Medulla oblongata (tissue), 1 donor: Measurements from ENCODE around the gene C11orf98.
A peak's percentile ranks its signal among the peaks of the same experiment; 100 is the strongest.
"Not testable (repeated sequence)": the region's sequence is repeated elsewhere in the genome, so short reads cannot be mapped to it uniquely, and the experiment has no call there.

ENCODE experiments used
- DNase-seq: peaks from one replicate; pipeline ENCODE4 v3.0.0-alpha.2; 2015; ENCODE audit errors: extremely low spot score

Gene C11orf98

DNA sequence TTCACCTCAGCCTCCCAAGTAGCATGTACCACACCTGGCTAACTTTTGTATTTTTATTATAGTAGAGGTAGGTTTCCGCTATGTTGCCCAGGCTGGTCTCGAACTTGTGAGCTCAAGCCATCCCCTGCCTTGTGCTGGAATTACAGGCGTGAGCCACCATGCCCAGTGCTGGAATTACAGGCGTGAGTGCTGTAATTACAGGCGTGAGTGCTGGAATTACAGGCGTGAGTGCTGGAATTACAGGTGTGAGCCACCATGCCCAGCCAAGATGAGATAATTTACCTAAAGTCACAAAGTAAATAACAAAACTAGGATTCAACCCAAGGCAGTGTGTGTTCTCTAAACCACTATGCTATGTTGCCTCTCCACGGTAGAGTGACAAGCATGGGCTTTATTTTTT is 17.5 kb upstream of the C11orf98 start:
- no peak for DNase-seq

DNA sequence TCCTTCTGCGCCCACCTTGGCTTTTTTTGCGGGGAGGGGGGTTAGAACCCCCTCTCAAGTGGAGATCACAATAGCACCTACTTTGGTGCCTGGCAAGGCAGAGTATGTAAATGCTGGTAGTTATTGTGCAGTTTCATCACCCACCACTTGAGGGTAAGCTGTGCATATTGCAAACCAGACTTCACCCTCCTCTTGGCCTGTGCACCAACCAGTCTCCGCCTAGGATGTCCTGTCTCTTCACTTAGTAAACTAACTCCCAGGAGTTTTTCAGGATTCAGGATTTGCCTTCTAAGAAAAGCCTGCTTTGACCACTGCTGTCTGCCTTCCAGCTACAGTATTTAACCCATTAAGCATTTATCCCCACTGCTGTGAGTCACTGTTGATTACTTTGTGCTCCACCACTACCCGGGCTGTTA is 15.8 kb upstream of the C11orf98 start:
- no peak for DNase-seq

DNA sequence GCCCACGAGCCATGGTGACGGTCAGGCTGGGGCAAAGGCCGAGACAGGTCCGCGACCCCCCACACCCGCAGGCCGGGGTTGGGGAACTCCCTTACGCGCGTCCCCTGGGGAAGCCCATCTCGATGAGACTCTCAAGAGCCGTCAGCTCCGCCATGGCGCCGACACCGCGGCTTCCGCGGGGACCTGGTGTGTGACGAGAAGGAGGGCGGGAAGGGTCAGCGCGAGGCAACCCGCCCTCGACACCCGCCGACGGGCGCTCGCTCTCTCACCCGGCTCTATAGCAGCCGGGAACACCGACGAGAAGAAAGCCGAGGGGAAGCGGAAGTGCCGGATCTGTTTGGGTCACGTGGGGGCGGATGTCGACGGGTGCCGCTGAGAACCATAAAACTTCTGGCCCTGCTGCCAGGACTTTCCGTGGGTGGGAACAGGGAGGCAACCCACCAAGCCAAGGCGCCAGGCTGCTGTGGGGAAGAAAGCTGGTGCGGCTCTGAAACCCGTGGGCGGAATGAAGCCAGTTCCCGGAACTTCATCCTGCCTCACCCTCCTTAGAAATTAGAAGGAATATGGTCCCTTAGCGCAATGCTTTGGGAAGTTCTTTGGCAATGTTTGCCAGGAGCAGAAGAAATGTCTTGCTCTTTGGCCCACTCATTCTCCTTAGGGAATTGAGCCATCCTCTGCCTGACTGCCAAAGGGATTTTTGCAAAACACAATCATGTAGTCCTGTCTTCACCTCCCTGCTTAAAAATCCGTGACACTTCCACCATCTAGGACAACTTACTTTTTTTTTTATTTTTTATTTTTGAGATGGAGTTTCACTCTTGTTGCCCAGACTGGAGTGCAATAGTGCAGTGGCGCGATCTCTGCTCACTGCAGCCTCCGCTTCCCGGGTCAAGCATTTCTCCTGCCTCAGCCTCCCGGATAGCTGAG is 14.0 kb upstream of the C11orf98 start, which contains the start of gene UBXN1:
Gene UBXN1 (minus strand): TSS at position 304 of the 927 bp plus-strand sequence. CDS start 150 bp downstream, at position 154.
- DNase-seq: peak; percentile 88

DNA sequence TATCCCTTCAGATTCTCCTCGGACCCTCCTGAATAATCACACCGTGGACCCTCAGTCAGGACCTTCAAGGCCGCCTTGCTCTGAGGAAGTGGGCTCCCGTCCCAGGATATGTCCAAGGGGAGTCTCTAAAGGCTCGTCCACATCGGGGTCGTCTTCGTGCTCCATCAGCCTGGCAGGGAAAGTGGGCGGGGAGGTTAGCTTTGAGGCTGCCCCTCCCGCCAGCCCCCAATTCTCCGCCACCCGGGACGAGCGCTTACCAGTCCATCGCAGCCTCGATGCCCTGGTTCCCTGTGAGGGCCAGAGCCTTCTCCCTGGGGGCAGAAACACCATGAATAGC is 13.4 kb upstream of the C11orf98 start:
- DNase-seq: no peak

DNA sequence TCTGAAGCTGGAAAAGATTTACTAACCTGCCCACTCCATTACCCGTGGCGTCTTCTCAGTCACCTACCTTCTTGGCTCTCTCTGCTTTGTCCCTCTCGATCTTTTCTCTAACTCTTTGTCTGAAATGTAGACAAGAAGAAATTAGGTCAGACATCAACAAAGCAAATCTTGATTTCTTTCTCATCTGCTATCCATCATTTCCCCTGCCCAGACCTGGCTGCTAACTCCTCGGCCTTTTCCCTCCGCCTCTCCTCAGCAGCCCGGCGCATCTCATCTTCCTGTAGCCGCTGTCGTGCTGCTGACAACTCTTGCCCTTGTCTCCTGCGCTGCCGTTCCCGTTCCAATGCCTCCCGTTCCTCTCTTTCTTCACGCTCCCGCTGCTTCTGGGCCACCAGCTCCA is 12.7 kb upstream of the C11orf98 start:
- DNase-seq: no peak

DNA sequence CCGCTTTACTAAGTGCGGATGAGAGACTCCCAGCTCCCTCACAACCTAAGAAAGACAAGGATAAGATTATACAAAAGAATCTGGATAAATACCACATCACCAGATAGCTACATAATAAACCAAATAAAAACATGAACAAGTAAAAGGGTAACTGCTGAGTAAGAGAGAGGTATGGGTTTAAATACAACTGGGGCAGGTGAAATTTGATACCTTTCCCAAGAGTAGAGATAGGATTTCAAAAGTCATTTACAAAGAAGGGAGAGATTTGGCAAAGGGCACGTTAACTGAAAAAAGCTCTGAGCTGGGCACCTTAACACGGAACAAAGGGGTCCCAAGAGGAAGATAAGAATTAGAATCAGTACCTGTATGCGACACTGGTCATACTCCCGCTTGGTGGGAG is 12.1 kb upstream of the C11orf98 start:
- no peak for DNase-seq

DNA sequence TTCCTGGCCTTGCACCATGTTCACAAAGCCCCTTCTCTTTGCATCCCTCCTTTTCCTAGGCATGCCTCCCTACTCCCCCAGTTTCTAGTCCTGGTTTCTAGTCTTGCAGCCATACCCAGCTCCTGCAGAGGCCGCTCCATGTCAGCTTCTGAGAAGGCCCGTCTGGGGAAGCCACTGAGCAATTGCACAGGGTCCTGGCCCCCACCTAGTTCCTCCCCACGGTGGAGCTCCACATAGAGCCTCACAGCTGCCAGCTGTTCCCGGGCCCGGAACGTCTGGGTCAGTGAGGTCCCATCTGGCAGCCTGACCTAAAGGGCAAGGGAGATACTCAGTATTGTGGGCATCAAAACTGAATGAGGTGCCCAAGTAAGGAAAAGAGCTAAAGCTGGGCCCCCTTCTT is 11.7 kb upstream of the C11orf98 start:
- DNase-seq: no peak

DNA sequence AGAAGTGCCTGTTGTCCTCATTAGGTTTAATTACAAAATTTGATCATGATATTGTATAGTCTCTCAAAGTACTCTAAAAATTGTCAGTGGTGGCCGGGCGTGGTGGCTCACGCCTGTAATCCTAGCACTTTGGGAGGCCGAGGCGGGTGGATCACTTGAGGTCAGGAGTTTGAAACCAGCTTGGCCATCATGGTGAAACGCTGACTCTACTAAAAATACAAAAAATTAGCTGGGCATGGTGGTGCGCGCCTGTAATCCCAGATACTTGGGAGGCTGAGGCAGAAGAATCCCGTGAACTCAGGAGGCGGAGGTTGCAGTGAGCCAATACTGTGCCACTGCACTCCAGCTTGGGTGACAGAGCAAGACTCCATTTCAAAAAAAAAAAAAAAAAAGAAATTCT is 10.4 kb upstream of the C11orf98 start:
- not testable (repeated sequence) for DNase-seq

DNA sequence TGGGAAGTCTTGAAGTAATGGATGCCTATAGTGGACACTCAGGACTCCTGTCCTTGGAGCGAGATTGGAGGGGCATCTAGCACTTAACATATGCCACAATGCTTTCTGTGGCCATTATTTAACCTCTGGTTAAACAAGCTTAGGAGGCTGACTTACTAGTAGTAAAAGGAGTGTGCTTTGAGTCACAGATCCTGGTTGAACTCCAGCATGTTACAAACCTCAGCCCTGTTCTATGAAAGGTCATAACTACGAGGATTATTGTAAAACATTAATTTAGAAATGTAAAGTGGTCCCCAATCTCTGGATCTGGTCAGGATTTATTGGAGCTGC is 8.2 kb upstream of the C11orf98 start:
- DNase-seq: no peak

DNA sequence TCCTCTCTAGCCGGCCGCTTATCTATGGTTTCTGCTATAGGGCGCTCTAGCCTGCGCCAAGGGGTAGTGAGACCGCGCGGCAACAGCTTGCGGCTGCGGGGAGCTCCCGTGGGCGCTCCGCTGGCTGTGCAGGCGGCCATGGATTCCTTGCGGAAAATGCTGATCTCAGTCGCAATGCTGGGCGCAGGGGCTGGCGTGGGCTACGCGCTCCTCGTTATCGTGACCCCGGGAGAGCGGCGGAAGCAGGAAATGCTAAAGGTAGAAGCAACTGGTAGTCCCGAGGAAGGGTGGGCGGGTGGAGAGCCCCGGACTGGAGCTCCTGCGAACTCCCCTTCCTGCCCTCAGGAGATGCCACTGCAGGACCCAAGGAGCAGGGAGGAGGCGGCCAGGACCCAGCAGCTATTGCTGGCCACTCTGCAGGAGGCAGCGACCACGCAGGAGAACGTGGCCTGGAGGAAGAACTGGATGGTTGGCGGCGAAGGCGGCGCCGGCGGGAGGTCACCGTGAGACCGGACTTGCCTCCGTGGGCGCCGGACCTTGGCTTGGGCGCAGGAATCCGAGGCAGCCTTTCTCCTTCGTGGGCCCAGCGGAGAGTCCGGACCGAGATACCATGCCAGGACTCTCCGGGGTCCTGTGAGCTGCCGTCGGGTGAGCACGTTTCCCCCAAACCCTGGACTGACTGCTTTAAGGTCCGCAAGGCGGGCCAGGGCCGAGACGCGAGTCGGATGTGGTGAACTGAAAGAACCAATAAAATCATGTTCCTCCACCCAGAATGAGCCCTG is 6.8 kb upstream of the C11orf98 start, which contains the start of the genes LBHD1 and UQCC3:
Gene LBHD1 (minus strand): TSS at position 660 of the 782 bp plus-strand sequence. CDS start 2,236 bp downstream, outside the sequence.
Gene UQCC3 (plus strand): TSS at position 66 of the 782 bp plus-strand sequence. CDS start 73 bp downstream, at position 139.
- DNase-seq: peak; percentile 87

DNA sequence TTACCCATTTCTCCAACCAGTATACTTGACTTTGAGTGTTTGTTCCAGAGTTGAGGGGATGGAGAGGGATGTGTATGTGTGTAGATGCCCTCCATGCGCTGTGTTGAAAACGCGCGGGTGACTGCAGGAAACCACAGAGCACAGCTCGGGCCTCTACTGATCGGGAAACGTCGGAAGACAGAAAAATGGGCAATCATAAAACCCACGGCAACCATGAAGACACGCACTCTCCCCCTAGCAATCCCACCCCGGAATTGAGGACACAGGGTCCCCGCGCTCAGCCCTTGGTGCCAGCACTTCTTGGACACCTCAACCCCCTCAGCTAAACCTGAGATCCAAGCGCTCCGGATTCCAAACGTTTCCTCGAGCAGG is 6.2 kb upstream of the C11orf98 start:
- no peak for DNase-seq

DNA sequence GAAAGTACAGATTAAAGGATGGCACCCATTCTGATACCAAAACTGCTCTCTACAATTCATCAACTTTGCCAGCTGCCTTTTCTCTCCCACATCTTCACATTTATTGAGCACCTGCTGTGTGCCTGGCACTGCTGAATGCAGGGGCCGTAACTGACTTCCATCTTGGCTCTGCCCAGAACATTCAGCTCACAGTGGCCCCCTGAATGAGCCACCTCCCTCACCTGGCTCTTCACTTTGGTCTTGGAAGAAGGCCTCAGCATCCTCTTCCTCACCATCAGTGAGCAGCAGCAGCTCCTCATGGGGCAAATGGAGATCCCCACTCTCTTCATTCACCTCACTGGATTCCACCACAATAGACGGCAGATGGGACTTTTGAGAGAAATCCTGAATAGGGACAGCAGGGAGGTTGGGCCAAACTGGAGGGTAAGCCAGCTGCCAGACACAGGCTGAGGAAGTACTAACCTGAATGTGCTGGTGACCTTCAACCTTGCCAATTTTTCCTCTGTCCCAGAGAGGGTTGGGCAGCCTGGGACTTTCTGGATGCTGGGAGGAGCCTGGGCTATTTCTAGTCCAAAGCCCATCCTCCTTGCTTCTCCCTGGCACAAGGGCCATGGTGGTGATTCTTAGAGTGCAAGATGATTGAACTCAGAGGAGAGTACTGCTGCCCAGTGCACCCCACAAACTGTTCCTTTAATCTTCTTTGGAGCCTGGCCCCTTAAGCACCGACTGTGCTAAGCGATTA is 4.6 kb upstream of the C11orf98 start:
- no peak for DNase-seq

DNA sequence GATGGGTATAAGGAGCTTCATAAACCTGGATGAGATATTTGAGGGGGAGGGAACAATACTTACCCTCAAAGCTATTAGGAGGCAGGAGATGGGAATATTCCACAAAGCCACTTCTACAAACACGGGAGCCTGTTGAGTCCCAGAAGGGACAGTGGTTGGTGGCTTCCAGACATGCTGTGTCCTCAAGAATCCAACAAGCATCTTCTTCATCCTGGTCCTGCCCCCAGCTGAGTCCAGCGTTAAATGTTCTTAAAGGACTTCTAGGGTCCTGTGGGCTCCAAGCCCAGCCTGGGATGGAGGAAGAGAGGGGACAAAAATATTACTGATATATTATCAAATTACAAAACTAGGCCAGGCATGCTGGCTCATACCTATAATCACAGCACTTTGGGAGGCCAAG is 2.5 kb upstream of the C11orf98 start:
- no peak for DNase-seq

DNA sequence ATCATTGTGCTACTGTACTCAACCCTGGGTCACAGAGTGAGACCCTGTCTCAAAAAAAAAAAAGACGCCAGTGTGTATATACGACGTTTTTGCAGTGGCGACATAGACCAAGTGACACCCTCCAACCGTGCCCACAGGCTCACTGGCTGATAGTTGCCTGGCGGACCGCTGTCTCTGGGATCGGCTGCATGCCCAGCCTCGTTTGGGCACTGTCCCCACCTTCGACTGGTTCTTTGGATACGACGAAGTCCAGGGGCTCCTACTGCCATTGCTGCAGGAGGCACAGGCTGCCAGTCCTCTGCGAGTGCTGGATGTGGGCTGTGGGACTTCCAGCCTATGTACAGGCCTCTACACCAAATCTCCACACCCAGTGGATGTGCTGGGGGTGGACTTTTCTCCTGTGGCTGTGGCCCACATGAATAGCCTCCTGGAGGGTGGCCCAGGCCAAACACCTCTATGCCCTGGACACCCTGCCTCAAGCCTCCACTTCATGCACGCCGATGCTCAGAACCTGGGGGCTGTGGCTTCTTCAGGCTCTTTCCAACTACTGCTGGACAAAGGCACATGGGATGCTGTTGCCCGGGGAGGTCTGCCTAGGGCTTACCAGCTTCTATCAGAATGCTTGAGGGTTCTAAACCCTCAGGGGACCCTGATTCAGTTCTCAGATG is 1.4 kb upstream of the C11orf98 start:
- no peak for DNase-seq

DNA sequence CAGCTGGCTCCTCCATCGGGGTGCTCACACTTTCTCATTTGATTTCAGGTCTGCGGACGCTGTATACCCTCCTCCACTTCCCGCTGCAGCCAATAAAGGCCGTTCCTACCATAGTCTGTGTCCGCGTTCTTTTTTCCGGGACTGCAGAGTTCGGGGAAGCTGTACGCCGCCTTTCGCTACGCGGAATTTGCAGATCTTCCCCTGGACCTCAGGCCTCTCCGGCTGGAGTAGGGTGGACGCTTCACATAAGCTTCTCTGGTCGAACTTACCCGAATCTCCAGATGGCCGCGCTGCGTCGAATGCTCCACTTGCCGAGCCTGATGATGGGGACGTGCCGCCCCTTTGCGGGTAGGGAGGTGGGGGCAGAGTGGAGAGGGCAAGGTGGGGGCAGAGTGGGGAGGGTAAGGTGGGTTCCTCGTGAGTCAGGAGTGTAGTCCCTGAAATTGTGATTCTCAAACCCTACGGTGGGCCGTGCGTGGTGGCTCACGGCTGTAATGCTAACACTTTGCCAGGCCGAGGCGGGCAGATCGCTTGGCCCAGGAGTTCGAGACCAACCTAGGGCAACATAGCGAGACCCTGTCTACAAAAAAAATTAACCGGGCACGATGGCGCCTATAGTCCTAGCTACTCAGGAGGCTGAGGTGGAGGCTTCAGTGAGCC is 719 bp upstream of the C11orf98 start:
- peak; percentile 39 for DNase-seq

DNA sequence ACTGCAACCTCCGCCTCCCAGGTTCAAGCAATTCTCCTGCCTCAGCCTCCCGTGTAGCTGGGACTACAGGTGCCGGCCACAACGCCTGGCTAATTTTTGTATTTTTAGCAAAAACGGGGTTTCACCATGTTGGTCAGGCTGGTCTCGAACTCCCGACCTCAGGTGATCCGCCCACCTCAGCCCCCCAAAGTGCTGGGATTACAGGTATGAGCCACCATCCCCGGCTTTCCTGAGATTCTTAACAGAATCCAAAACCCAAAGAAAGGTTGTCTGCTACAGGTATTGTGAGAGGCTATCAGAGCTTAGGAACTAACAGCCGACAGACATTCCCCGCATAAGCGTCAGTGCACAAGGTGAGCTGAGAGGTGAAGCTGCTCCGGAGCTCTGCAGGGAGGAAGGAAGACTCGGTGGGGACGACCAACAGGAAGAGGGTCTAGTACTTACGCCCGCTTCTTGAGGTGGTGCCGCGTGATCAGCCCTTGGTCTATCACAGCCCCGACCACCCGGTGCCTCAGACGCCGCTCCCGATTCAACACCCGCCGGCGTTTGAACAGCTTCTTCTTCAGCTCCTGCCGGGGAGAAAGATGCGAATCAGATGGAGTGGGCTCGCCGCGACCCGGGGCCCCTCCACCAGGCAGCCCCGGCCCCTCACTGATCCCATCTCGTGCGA is 470 bp downstream of the C11orf98 start:
- no peak for DNase-seq

DNA sequence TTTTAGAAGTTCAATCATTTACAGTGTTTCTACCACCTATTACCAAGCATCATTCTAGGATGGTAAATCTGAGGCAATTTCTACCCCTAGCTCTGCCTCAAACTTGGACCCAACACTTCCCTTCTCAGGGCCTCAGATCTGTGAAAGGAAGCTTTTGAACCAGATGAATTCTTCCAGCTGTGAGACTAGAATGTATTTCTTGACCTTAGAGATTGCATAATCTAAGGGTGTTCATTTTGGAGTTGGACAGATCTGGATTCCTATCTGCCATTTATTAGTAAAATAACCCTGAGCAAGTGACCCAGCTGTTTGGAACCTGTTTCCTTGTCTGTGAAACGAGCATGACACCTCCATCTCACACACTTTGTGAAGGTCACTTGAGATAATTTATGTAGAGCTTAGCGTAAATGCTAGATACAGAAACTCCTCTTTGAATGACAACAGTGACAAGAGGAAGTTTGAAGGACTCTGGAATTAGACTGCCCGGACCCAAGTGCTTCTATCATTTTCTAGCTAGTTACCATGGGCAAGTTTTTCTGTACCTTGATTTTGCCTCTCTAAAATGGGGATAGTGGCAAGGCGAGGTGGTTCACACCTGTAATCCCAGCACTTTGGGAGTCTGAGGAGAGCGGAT is 8.1 kb downstream of the C11orf98 start:
- no peak for DNase-seq

DNA sequence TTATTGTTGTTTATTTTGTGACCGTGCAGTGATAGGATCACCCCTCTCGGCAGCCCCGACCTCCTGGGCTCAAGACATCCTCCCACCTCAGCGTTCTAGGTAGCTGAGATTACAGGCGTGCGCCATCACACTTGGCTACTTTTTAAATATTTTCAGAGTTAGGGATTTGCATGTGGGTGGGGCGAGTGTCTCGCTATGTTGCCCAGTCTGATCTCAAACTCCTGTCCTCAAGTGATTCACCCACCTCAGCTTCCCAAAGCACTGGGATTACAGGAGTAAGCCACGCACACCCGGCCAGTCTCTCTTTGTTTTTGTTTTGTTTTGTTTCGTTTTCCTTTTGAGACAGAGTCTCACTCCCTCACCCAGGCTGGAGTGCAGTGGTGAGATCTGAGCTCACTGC is 10.7 kb downstream of the C11orf98 start:
- no peak for DNase-seq

DNA sequence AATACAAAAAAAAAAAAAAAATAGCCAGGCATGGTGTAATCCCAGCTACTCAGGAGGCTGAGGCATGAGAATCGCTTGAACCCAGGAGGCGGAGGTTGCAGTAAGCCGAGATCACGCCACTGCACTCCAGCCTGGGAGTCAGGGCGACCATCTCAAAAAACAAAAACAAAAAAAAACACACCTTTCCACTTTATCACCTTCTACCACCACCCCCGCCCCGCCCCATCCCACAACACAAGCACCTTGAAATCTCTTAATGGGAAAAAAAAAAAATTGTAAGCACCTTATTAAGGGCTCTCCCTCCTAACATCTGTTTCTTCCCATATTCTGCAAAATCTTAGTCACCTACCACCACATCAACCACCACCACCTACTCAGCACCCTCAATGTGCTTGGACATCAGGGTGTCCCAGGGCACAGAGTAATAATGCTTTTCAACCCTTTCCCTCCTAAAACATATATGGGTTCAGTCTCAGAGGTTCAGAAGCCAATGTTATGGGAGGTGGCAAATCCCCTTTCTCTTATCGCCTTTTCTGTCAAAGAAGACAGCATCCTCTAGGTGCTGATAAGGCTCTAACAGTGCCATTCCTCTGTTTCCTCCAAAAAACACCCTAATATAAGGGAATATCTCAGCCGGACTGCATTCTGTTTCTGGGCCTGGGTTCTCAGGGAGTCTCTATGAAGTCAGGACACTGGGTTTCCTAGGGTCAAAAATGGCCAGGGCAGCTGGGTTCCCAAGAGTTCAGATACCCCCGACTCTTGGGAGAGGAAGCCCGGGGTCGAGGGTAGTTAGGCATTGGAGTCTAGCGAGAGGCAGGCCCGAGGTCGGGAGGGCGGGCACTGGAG is 12.6 kb downstream of the C11orf98 start:
- DNase-seq: no peak
